Activated effector memory CD4-positive, alpha-beta T cell treated with anti-CD3 and anti-CD28 coated beads, Interleukin-2, amount 50 U/mL, for 16 hours (primary cell): ENCODE measurements around the gene SERTAD3.
"Not testable (repeated sequence)": the region's sequence is repeated elsewhere in the genome, so short reads cannot be mapped to it uniquely, and the experiment has no call there.

Experiments
- DNase-seq: peaks from one replicate; pipeline ENCODE4 v3.0.0-alpha.2; 2020

SERTAD3 gene, protein sequence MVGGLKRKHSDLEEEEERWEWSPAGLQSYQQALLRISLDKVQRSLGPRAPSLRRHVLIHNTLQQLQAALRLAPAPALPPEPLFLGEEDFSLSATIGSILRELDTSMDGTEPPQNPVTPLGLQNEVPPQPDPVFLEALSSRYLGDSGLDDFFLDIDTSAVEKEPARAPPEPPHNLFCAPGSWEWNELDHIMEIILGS

DNA sequence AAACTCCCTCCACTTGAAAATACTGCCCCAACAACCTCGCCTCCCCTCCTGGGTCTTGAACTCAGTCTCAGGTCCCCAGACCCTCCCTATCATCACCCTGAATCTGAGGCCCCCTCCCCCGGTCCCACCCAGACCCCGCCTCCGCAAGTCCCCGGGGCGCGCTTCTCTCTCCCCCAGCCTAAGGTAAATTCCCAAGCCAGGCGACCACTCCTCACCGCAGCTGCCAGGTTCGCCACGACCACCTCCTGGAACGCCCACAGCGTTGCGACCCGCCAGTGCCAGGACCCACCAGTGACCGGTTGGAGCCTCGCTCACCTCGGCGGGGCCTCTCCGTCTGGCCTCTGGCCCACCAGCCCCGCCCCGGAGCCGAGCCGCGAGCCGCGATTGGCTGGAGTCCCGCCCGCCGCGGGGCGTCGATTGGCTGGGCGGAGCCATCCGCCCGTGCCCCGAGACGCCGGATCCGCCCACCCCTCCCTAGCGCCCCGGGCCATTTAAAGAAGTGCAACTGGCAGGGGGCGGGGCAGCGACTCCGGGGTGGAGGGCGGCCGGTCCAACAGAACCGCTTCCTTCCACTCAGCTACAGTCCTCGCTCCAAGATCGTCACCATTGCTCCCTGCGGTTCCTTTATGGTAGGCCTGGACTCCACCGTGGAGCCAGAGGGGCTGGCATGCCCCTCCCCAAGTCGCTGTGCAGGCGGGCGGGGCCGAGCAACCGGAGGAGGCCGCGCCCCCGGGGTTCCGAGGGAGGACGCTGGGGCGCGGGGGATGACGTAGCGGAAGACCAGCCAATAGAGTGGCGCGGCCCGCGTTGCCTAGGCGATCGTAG, at the start of gene SERTAD3:
TSS of gene SERTAD3 (minus strand) at position 336 of the 825 bp plus-strand sequence. CDS start 2,255 bp downstream, outside the sequence.
- DNase-seq = peak; percentile 99

DNA sequence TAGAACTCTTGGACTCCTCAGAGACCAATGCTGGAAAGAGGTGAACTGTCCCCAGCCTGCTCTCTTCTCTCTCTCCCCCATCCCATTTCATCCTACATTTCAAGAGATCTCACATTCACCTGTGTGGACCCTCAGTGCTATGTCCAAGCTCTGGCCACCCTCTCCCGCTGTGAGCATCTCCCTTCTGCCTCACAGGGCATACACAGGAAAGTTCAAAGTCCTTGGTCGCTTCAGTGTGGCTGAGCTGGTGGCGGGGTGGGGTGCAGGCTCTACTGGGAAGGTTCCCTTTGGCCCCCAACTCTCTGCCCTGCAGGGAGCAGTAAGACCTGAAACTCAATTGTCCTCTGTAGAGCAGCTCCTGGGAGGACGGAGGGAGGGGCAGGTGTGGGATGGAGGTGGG, 49.6 kb upstream of the SERTAD3 start:
- no peak for DNase-seq

DNA sequence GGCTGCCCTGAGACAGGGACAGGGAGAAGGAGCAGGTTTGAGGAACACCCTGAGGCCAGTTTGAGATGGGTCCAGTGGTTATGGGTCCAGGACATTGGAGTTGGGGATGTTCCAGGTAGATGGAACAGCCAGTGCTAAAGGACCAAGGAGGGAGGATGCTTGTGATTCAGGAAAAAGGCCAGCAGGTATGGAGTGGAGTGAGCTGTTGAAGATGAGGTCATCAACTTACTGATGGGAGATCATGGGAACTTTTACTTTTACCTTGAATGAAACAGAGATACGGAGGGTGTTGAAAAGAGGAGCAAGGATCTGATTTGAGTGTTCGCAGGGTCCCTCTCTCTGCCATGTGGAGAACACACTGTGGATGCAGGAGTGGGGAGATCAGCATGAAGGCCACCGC, 48.1 kb upstream of the SERTAD3 start:
- DNase-seq = no peak

- no peak for DNase-seq
These were observed 45.7 kb upstream of the SERTAD3 start for GRCh38 chr19:40489882-40490230.

GRCh38 chr19:40486017-40486416, 41.9 kb upstream of the SERTAD3 start:
- no peak for DNase-seq

DNA sequence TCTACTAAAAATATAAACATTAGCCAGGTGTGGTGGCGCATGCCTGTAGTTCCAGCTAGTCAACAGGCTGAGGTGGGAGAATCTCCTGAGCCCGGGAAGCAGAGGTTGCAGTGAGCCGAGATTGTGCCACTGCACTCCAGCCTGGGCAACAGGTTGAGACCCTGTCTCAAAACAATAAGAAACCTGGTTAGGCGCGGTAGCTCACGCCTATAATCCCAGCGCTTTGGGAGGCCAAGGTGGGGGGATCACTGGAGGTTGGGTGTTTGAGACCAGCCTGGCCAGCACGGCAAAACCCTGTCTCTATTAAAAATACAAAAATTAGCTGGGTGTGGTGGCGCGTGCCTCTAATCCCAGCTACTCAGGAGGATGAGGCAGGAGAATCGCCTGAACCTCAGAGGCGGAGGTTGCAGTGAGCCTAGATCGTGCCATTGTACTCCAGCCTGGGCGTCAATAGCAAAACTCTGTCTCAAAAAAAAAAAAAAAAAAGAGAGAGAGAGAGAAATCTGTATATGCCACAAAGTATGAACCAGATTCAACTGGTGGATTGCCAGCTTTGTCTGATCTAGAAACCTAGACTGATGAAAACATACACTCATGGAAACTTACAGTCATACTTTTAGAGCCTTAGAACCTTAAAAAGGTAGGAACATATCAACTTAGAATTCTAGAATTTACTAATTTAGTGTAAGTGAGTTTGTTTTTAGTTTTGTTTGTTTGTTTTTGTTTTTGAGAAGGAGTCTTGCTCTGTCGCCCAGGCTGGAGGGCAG, 31.9 kb upstream of the SERTAD3 start:
- DNase-seq = not testable (repeated sequence)

- no peak for DNase-seq
These were observed 30.6 kb upstream of the SERTAD3 start for GRCh38 chr19:40474737-40475136.

- DNase-seq = no peak
These were observed 28.4 kb upstream of the SERTAD3 start for GRCh38 chr19:40472516-40472915.

- no peak for DNase-seq
These were observed 27.0 kb upstream of the SERTAD3 start for GRCh38 chr19:40471111-40471510.

DNA sequence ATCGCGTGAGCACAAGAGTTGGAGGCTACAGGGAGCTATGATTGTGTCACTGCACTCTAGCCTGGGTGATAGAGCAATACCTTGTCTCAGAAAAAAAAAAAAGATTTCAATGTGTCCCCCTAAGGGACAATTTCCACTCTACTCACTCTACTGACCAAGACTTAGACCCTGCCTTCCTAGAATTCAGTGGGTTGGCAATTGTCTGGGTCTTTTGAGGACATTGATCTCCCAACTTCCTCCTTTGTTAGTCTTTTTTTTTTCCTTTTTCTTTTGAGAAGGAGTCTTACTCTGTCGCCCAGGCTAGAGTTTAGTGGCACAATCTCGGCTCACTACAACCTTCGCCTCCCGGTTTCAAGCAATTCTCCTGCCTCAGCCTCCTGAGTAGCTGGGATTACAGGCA, 24.9 kb upstream of the SERTAD3 start:
- DNase-seq = no peak

- DNase-seq = no peak
These were observed 23.0 kb upstream of the SERTAD3 start, which contains the start of gene SPTBN4 for GRCh38 chr19:40466985-40467734. TSS of gene SPTBN4 (plus strand) at chr19:40467001. CDS start at chr19:40472622, 5,621 bp downstream.

GRCh38 chr19:40466219-40466984, 22.3 kb upstream of the SERTAD3 start:
- DNase-seq = peak; percentile 91

DNA sequence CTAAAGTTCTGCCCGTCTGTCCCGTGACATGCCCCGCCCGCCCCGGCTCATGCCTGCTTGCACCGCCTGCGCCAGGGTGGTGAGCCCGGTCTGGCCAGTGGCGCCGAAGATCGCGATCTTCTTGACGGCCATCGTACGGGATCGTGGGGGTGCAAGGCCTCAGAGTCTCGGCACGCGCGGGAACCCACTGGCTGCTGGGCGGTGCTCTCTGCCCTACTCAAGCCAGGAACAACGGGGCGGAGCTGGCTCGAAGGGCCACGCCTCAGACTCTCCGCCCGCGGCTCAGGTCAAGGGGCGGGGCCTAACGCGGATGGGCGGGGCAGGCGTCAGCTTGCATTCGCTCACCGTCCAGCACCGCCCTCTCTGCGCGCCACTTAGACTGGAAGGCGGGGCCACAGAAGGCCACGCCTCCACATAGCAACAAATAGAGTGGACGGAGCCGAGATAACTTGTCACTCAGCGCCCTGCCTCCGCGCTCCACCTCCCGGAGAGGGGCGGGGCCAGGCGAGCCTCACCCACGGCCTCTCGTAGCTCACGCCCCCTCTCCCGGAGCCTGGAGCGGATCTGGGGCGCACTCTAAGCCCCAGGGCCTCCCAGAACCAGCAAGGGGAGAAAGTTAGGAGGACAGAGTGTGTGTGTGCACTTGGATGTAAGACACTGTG, 21.6 kb upstream of the SERTAD3 start, which contains the start of gene BLVRB:
TSS of gene BLVRB (minus strand) at position 189 of the 662 bp plus-strand sequence. CDS start at position 132, 57 bp downstream.
- DNase-seq = peak; percentile 100

DNA sequence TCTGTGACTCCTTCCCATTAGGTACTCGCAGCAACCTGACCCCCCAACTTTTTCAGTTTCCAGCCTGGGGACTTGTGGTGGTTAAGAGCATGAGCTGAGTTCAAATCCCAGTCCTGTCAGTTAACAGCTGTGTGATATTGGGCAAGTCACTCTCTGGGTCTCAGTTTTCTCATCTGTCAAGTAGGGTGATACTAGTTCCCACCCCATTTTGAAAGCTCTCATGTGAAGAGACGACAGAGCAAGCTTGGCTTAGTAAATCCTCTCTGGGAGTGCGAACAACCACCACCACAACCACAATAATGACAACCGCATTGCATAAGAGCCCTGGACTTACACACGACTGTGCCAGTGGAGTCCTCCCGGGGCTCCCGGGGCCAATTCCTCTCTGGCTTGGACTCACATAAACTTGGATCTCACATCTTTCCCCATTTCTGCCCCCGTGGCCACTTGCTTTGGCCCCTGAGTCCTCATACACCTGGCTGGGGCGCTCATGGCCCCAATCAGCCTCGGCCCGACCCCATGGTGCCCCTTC, 21.0 kb upstream of the SERTAD3 start:
- DNase-seq = no peak

DNA sequence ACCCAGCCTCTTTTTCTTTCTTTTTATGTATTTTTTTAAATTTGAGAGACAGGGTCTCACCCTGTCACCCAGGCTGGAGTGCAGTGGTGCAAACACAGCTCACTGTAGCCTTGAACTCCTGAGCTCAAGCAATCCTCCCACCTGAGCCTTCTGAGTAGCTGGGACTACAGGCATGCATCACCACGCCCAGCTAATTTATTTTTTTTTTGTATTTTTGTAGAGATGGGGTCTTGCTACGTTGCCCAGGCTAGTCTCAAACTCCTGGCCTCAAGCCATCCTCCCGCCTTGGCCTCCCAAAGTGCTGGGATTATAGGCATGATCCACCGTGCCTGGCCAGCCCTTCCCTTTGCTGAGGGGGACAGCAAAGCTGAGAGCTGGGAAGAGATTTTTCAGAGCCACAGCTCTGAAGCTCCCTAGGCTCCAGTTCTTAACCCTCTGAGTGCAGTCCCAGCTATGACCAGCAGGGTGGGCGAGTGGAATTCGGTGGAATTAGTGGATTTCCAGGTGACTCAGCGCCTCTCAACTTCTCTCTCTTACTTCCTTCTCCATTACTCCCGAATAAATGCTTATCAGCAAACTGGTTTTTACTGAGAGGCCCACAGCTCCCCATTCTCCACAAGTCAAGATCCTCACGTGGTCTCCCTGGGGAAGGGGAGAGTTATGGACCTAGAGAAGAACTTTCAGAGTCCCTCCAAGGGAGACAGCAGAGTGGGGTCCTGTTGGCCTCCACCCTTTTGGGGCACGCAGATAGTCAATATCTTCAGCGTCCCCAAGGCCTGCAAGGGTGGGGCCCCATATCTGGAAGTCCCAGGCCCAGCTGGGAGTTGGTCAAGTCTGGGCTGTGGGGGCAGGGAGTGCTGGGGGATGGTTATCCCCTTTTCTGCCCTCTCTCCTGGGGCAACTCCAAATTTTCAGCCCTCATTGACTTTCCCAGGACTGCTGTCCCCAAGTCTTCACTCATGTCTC, 20.2 kb upstream of the SERTAD3 start:
- peak; percentile 91 for DNase-seq

DNA sequence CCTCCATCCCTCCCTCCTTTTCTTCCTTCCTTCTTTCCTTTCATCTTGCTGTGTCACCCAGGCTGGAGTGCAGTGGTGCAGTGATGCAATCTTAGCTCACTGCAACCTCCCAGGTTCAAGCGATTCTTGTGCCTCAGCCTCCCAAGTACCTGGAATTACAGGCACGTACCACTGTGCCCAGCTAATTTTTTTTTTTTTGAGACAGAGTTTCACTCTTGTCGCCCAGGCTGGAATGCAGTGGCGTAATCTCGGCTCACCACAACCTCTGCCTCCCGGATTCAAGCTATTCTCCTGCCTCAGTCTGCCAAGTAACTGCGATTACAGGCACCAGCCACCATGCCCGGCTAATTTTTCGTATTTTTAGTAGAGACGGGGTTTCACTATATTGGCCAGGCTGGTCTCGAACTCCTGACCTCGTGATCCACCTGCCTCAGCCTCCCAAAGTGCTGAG, 19.5 kb upstream of the SERTAD3 start:
- DNase-seq = not testable (repeated sequence)

DNA sequence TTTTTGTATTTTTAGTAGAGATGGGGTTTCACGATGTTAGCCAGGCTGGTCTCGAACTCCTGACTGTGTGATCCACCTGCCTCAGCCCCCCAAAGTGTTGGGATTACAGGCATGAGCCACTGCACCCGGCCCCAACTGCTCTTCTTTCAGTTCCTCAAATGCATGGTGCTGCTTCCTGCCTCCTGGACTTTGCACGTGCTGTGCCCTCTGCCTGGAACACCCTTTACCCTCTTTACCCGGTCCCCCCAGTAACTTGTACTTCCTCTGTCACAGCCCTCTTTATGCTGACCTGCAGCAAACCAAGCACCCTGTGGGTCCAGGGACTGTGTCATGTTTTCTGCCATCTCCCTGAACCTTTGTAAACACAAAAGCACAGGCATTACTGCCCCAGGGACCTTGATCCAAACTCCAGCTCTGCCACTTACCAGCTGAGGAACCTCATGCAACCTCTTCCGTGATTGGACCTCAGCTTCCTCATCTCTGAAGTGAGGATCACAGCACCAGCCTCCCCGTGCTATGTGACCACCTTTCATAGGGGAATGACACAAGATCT, 17.6 kb upstream of the SERTAD3 start:
- no peak for DNase-seq

GRCh38 chr19:40460185-40460584, 16.1 kb upstream of the SERTAD3 start:
- no peak for DNase-seq

- no peak for DNase-seq
These were observed 14.5 kb upstream of the SERTAD3 start for GRCh38 chr19:40458597-40458974.
